ENCODE results near the gene MT1A.

MT1A gene
- 0 reads per million in 2 donors for total RNA-seq

GRCh38 chr16:56637814-56638750, at the start of gene MT1A:
Gene MT1A (plus strand): TSS chr16:56638666. CDS start chr16:56638739, 73 bp downstream.
- peak in 1 of 5 experiments; percentile 53 for DNase-seq

GRCh38 chr16:56588781-56589140, 49.7 kb upstream of the MT1A start:
- no peak for DNase-seq

GRCh38 chr16:56589141-56590039, 49.1 kb upstream of the MT1A start, which contains the start of gene MT3:
Gene MT3 (plus strand): TSS chr16:56589528. CDS start chr16:56589591, 63 bp downstream.
- peak in 2 of 5 experiments; percentile 11 to 76 for DNase-seq

- no peak for DNase-seq
Measured at GRCh38 chr16:56591377-56592060, 46.9 kb upstream of the MT1A start.

- DNase-seq: no peak
Measured at GRCh38 chr16:56593573-56594291, 44.7 kb upstream of the MT1A start.

GRCh38 chr16:56594292-56594619, 44.2 kb upstream of the MT1A start:
- DNase-seq: no peak

- DNase-seq: peak in 2 of 5 experiments; percentile 17 to 54
Measured at GRCh38 chr16:56600398-56600999, 38.0 kb upstream of the MT1A start.

- DNase-seq: no peak
Measured at GRCh38 chr16:56601325-56601724, 37.1 kb upstream of the MT1A start.

- peak in 1 of 5 experiments; percentile 38 for DNase-seq
Measured at GRCh38 chr16:56603589-56603988, 34.9 kb upstream of the MT1A start.

- DNase-seq: no peak
Measured at GRCh38 chr16:56604966-56605365, 33.5 kb upstream of the MT1A start.

- DNase-seq: no peak
Measured at GRCh38 chr16:56605475-56605874, 33.0 kb upstream of the MT1A start.

GRCh38 chr16:56606071-56606475, 32.4 kb upstream of the MT1A start:
- no peak for DNase-seq

- no peak for DNase-seq
Measured at GRCh38 chr16:56606476-56607108, 31.9 kb upstream of the MT1A start.

- DNase-seq: peak in 2 of 5 experiments; percentile 30 to 36
Measured at GRCh38 chr16:56607109-56607618, 31.3 kb upstream of the MT1A start.

- no peak for DNase-seq
Measured at GRCh38 chr16:56607675-56608042, 30.8 kb upstream of the MT1A start.

GRCh38 chr16:56608043-56608875, 30.2 kb upstream of the MT1A start, which contains the start of gene MT2A:
Gene MT2A (plus strand): TSS chr16:56608584. CDS start chr16:56608656, 72 bp downstream.
- DNase-seq: peak; percentile 62 to 96 (median 79)

- DNase-seq: no peak
Measured at GRCh38 chr16:56608876-56609462, 29.5 kb upstream of the MT1A start.

GRCh38 chr16:56609463-56609921, 29.0 kb upstream of the MT1A start:
- peak in 4 of 5 experiments; percentile 41 to 90 (median 63) for DNase-seq

GRCh38 chr16:56610017-56610608, 28.4 kb upstream of the MT1A start:
- DNase-seq: peak in 4 of 5 experiments; percentile 57 to 83 (median 69)

All from T-helper 2 cell (primary cell).